GM23338 (cell line): ENCODE results near the gene MPV17.

Experiments used
- CREB1 ChIP-seq: fragments of 250-450 bp; sonication (Bioruptor Pico); IDR thresholded peaks from 2 replicates; pipeline ENCODE4 v1.5.0; 2020; ENCODE audit warnings: low read depth, mild to moderate bottlenecking, moderate library complexity
- CTCF ChIP-seq, 2 experiments: fragments of 200-600 bp in 1 of 2; sonication (generic) in 1 of 2; conservative IDR thresholded peaks; 2 replicates each; pipeline versions ENCODE4 v1.5.1 to v1.6.1; 2016 to 2017; ENCODE audit warnings: antibody characterized with exemption in 2 of 2, low read depth in 2 of 2, mild to moderate bottlenecking in 2 of 2, moderate library complexity in 1 of 2
- EZH2 ChIP-seq: fragments of 200-600 bp; sonication (generic); IDR thresholded peaks from one replicate; pipeline ENCODE4 v1.8.0; 2017; ENCODE audit warnings: antibody characterized with exemption, mild to moderate bottlenecking, low read depth; ENCODE audit not compliant: unreplicated experiment
- EZH2phosphoT487 ChIP-seq: fragments of 200-600 bp; sonication (generic); IDR thresholded peaks from one replicate; pipeline ENCODE4 v1.8.1; 2018; ENCODE audit warnings: antibody characterized with exemption; ENCODE audit not compliant: unreplicated experiment
- JUNB ChIP-seq: IDR thresholded peaks from one replicate; pipeline ENCODE4 v1.6.1; 2016; ENCODE audit warnings: antibody characterized with exemption; ENCODE audit not compliant: unreplicated experiment
- POLR2AphosphoS5 ChIP-seq: IDR thresholded peaks from 2 replicates; pipeline ENCODE4 v1.6.1; 2016; ENCODE audit warnings: antibody characterized with exemption, low read depth
- REST ChIP-seq: IDR thresholded peaks from one replicate; pipeline ENCODE4 v1.6.1; 2018; ENCODE audit warnings: antibody characterized with exemption; ENCODE audit not compliant: unreplicated experiment

- TF ChIP-seq CTCF (conservative IDR thresholded peaks at IDR 0.05; ENCODE audit: low read depth in 2 of 2) (no peak), EZH2phosphoT487 (no peak), POLR2AphosphoS5 (no peak), EZH2 (no peak), CREB1 (CRISPR knock-in tag) (no peak), JUNB (no peak), REST (no peak)
These were observed 42.1 kb downstream of the MPV17 start for GRCh38 chr2:27280826-27281225.
